HepG2 (cell line): Measurements from ENCODE around the gene ITGB3. TPM values are rescaled to one million over a fixed set of nuclear protein-coding genes. Genes with fewer than 3 reads are reported as not detected.

Source experiments
- ATAC-seq: fragments of 200-7000 bp; cut with Tn5 transposase; 3 replicates; pipeline ENCODE4 v1.9.1; 2020; ENCODE audit warnings: mild to moderate bottlenecking, moderate library complexity
- Bru-seq: library from RNA; stranded (reverse); fragments of 400-500 nt; gene quantifications from one replicate; lab custom pipeline; 2021; lab: Mats Ljungman, UMichigan
- BruChase-seq, 2 experiments: library from RNA; stranded (reverse); fragments of 400-500 nt; gene quantifications; one replicate each; lab custom pipeline; 2021; lab: Mats Ljungman, UMichigan
- BruUV-seq: library from RNA; stranded (reverse); fragments of 400-500 nt; replicated peaks from 2 replicates; lab custom pipeline; 2021; lab: Mats Ljungman, UMichigan
- CTCF ChIA-PET: fragments of 300-600 bp; formaldehyde crosslinking; extraction: SDS; loops from one replicate; lab custom pipeline; 2021; ENCODE audit warnings: low total read pairs, inconsistent platforms, low intra/inter-chr PET ratio; lab: Yijun Ruan, JAX
- POLR2A ChIA-PET: fragments of 350-600 bp; sonication (Branson Sonifier 250); formaldehyde crosslinking; loops from one replicate; lab custom pipeline; 2020; ENCODE audit warnings: antibody characterized with exemption, inconsistent platforms; lab: Yijun Ruan, JAX
- DNase-seq: peaks from one replicate; pipeline ENCODE4 v3.0.0-alpha.2; 2015; ENCODE audit warnings: low spot score
- FAIRE-seq: peaks from 3 replicates; lab custom pipeline; 2011; peaks lifted over from hg19 to GRCh38; lab: Jason Lieb, UNC
- H2AFZ ChIP-seq: one replicate; pipeline ENCODE4 v1.6.1; 2011; ENCODE audit warnings: low read length, inconsistent platforms
- H3K27ac ChIP-seq: fragments of 300-600 bp; 3 replicates; pipeline ENCODE4 v1.8.0; 2011; ENCODE audit warnings: mixed run types, mild to moderate bottlenecking, mixed read lengths, low read length, inconsistent platforms; ENCODE audit not compliant: insufficient read depth; ENCODE audit errors: extremely low read length
- H3K27me3 ChIP-seq, 2 experiments: fragments of 200-600 bp in 1 of 2; 2 replicates in 1 of 2; 3 replicates in 1 of 2; pipeline versions ENCODE4 v1.6.0 to v1.8.0; 2011; ENCODE audit warnings: low read length in 2 of 2, mild to moderate bottlenecking in 2 of 2, moderate library complexity in 2 of 2, inconsistent platforms in 1 of 2; ENCODE audit not compliant: insufficient read depth in 2 of 2, control insufficient read depth in 1 of 2
- H3K36me3 ChIP-seq, 2 experiments: fragments of 200-600 bp in 1 of 2; replicated peaks in 1 of 2; 2 replicates in 1 of 2; 3 replicates in 1 of 2; pipeline versions ENCODE4 v1.5.1 to v1.8.0; 2011; ENCODE audit warnings: low read length in 2 of 2, inconsistent platforms in 1 of 2; ENCODE audit not compliant: insufficient read depth in 2 of 2, control insufficient read depth in 1 of 2
- H3K4me1 ChIP-seq: 2 replicates; pipeline ENCODE4 v1.5.1; 2012; ENCODE audit warnings: low read length, inconsistent platforms; ENCODE audit not compliant: insufficient read depth
- H3K4me2 ChIP-seq: 2 replicates; pipeline ENCODE4 v1.6.0; 2011; ENCODE audit warnings: low read depth, low read length, inconsistent platforms
- H3K4me3 ChIP-seq, 3 experiments: fragments of 200-600 bp in 1 of 3; sonication (generic), shearing (Covaris generic) in 1 of 3; replicated peaks in 1 of 3; 2 replicates each; pipeline ENCODE4 v1.5.1; 2011 to 2016; ENCODE audit warnings: low read length in 3 of 3, inconsistent platforms in 2 of 3, low read depth in 2 of 3, mild to moderate bottlenecking in 2 of 3, control low read depth in 1 of 3, mixed read lengths in 1 of 3; ENCODE audit not compliant: insufficient read depth in 1 of 3
- H3K79me2 ChIP-seq: one replicate; pipeline ENCODE4 v1.6.1; 2011; ENCODE audit warnings: low read length, inconsistent platforms; ENCODE audit not compliant: insufficient read depth
- H3K9ac ChIP-seq: 2 replicates; pipeline ENCODE4 v1.6.0; 2011; ENCODE audit warnings: mild to moderate bottlenecking, low read depth, low read length, inconsistent platforms; ENCODE audit not compliant: insufficient read depth
- H3K9me3 ChIP-seq: 2 replicates; pipeline ENCODE4 v1.5.1; 2012; ENCODE audit warnings: mild to moderate bottlenecking, low read length
- H4K20me1 ChIP-seq: 2 replicates; pipeline ENCODE4 v1.6.0; 2011; ENCODE audit warnings: inconsistent platforms, mild to moderate bottlenecking, low read length, moderate library complexity; ENCODE audit not compliant: insufficient read depth
- ATF7 ChIP-seq, 2 experiments: fragments of 450-650 bp in 1 of 2; sonication (generic) in 1 of 2; formaldehyde crosslinking in 1 of 2; IDR thresholded peaks; 2 replicates each; pipeline versions ENCODE4 v1.4.0 to v1.6.1; 2016 to 2020; ENCODE audit warnings: antibody characterized with exemption in 1 of 2, mild to moderate bottlenecking in 1 of 2, missing genetic modification reagents in 1 of 2
- GABPB1 ChIP-seq: IDR thresholded peaks from 2 replicates; pipeline ENCODE4 v1.6.1; 2016; ENCODE audit warnings: mild to moderate bottlenecking, missing genetic modification reagents, moderate library complexity, missing compliant biosample characterization
- HNF1A ChIP-seq, 2 experiments: sonication (generic) in 1 of 2; formaldehyde crosslinking in 1 of 2; IDR thresholded peaks; 2 replicates each; pipeline versions ENCODE4 v1.4.0 to v1.6.1; 2016 to 2020; ENCODE audit warnings: borderline replicate concordance in 1 of 2, low read depth in 1 of 2, mild to moderate bottlenecking in 1 of 2, missing genetic modification reagents in 1 of 2
- KAT8 ChIP-seq: IDR thresholded peaks from 2 replicates; pipeline ENCODE4 v1.6.1; 2016; ENCODE audit warnings: missing genetic modification reagents, missing compliant biosample characterization
- KDM2A ChIP-seq: sonication (generic); formaldehyde crosslinking; IDR thresholded peaks from 2 replicates; pipeline ENCODE4 v1.4.0; 2020; ENCODE audit warnings: low read depth, missing genetic modification reagents, borderline replicate concordance
- RFXAP ChIP-seq: sonication (generic); formaldehyde crosslinking; IDR thresholded peaks from 2 replicates; pipeline ENCODE4 v1.4.0; 2020; ENCODE audit warnings: missing genetic modification reagents, borderline replicate concordance
- SIX1 ChIP-seq: sonication (generic); formaldehyde crosslinking; IDR thresholded peaks from 2 replicates; pipeline ENCODE4 v1.4.0; 2020; ENCODE audit warnings: missing genetic modification reagents, borderline replicate concordance
- ZFP91 ChIP-seq: sonication (generic); formaldehyde crosslinking; IDR thresholded peaks from 2 replicates; pipeline ENCODE4 v1.9.0; 2022; ENCODE audit warnings: missing genetic modification reagents, mild to moderate bottlenecking, borderline replicate concordance
- ZKSCAN1 ChIP-seq: fragments of 150-350 bp; IDR thresholded peaks from 2 replicates; pipeline ENCODE4 v1.6.1; 2014; ENCODE audit warnings: low read length
- ZNF430 ChIP-seq: sonication (generic); formaldehyde crosslinking; IDR thresholded peaks from 2 replicates; pipeline ENCODE4 v1.9.0; 2021; ENCODE audit warnings: mild to moderate bottlenecking, missing genetic modification reagents
- WGBS: methylation state at CpG from one replicate; pipeline ENCODE4 v1.1.6; 2017; ENCODE audit warnings: low lambda C conversion rate; 5-methylcytosine and 5-hydroxymethylcytosine counted together
- in situ Hi-C: cut with HindIII; loops from 2 replicates; pipeline ENCODE4 v1.10.0; 2017; ENCODE audit warnings: low pct_unique_long_range_greater_than_20kb; ENCODE audit not compliant: extremely low pct_ligation_motif_present
- intact Hi-C: fragments of 100-400 bp; cut with micrococcal nuclease; formaldehyde crosslinking; loops from one replicate; pipeline ENCODE4 v1.10.0; 2022; ENCODE audit not compliant: unreplicated experiment
- long read RNA-seq, 2 experiments: library from RNA in 1 of 2; library from polyadenylated mRNA in 1 of 2; stranded (forward) in 1 of 2; unstranded in 1 of 2; transcript quantifications; one replicate each; pipeline ENCODE4 v2.0.0, GENCODE V29; 2019 to 2022
- polyA minus RNA-seq, 3 experiments: library from RNA; depleted of rRNA, polyadenylated mRNA; stranded (reverse); fragments of >200 nt; gene quantifications; 2 replicates each; pipeline ENCODE4 v1.2.3, GENCODE V29; 2011; ENCODE audit warnings: low replicate concordance in 1 of 3
- polyA plus RNA-seq, 8 experiments: library from polyadenylated mRNA; depleted of rRNA in 3 of 8; stranded (reverse) in 7 of 8; unstranded in 1 of 8; fragments of >200 nt; fragmentation: Illumina TruSeq in 4 of 8; extraction: Trizol in 4 of 8; gene quantifications; 2 replicates each; pipeline versions ENCODE4 v1.2.1 to v1.2.3, GENCODE V29; 2011 to 2016; ENCODE audit warnings: low read depth in 4 of 8, missing spikeins in 1 of 8, mixed read lengths in 1 of 8; ENCODE audit not compliant: insufficient read depth in 1 of 8
- total RNA-seq, 5 experiments: library from RNA; depleted of rRNA; stranded (reverse); fragments of >200 nt; fragmentation: Illumina TruSeq; extraction: Trizol; gene quantifications; 2 replicates each; pipeline ENCODE4 v1.2.3, GENCODE V29; 2016; ENCODE audit warnings: low read depth in 1 of 5

The ITGB3 gene
- 0.15 and 0.31 TPM in 2 replicates for total RNA-seq (2016; rRNA removed; fragmentation: Illumina TruSeq; extraction: Trizol)
- total RNA-seq (2016; cell fraction: cytosol; rRNA removed; fragmentation: Illumina TruSeq; extraction: Trizol; ENCODE audit: low read depth), result not detected in 2 replicates
- total RNA-seq (2016; cell fraction: insoluble cytoplasmic fraction; rRNA removed; fragmentation: Illumina TruSeq; extraction: Trizol), result 0.31 and 0.37 TPM in 2 replicates
- total RNA-seq (2016; cell fraction: membrane; rRNA removed; fragmentation: Illumina TruSeq; extraction: Trizol), result not detected in 2 replicates
- 0.41 and 0.50 TPM in 2 replicates for total RNA-seq (2016; cell fraction: nucleus; rRNA removed; fragmentation: Illumina TruSeq; extraction: Trizol)
- polyA plus RNA-seq (2011; rRNA removed), result 0.09 and 0.10 TPM in 2 replicates
- 0.07 and 0.09 TPM in 2 replicates for polyA plus RNA-seq (2011; cell fraction: cytosol; rRNA removed)
- polyA plus RNA-seq (2011; cell fraction: nucleus; rRNA removed), result 0.14 TPM in 2 replicates
- polyA plus RNA-seq (2012), result not detected in 2 replicates
- not detected in 2 replicates for polyA plus RNA-seq (2016; cell fraction: cytosol; fragmentation: Illumina TruSeq; extraction: Trizol; ENCODE audit: low read depth)
- 0.07 TPM in 1 of 2 replicates, not detected in the other for polyA plus RNA-seq (2016; cell fraction: insoluble cytoplasmic fraction; fragmentation: Illumina TruSeq; extraction: Trizol; ENCODE audit: low read depth)
- polyA plus RNA-seq (2016; cell fraction: membrane; fragmentation: Illumina TruSeq; extraction: Trizol; ENCODE audit: low read depth), result not detected in 2 replicates
- 0.15 TPM in 1 of 2 replicates, not detected in the other for polyA plus RNA-seq (2016; cell fraction: nucleus; fragmentation: Illumina TruSeq; extraction: Trizol; ENCODE audit: insufficient read depth, low read depth)
- polyA minus RNA-seq (2011; rRNA and poly(A)+ RNA removed; ENCODE audit: low replicate concordance), result 0.82 TPM in 1 of 2 replicates, not detected in the other
- polyA minus RNA-seq (2011; cell fraction: cytosol; rRNA and poly(A)+ RNA removed), result not detected in 2 replicates
- 0.12 TPM in 1 of 2 replicates, not detected in the other for polyA minus RNA-seq (2011; cell fraction: nucleus; rRNA and poly(A)+ RNA removed)
- Bru-seq, nascent RNA, result percentile 24 among the genes with signal in this experiment
- percentile 32 among the genes with signal in this experiment for BruChase-seq, experiment 1, labeled RNA remaining after a 6-hour chase
- percentile 27 among the genes with signal in this experiment for BruChase-seq, experiment 2, labeled RNA remaining after a 2-hour chase
- long read RNA-seq, experiment 1, result 0 reads
- long read RNA-seq, experiment 2, result 0 reads

DNA sequence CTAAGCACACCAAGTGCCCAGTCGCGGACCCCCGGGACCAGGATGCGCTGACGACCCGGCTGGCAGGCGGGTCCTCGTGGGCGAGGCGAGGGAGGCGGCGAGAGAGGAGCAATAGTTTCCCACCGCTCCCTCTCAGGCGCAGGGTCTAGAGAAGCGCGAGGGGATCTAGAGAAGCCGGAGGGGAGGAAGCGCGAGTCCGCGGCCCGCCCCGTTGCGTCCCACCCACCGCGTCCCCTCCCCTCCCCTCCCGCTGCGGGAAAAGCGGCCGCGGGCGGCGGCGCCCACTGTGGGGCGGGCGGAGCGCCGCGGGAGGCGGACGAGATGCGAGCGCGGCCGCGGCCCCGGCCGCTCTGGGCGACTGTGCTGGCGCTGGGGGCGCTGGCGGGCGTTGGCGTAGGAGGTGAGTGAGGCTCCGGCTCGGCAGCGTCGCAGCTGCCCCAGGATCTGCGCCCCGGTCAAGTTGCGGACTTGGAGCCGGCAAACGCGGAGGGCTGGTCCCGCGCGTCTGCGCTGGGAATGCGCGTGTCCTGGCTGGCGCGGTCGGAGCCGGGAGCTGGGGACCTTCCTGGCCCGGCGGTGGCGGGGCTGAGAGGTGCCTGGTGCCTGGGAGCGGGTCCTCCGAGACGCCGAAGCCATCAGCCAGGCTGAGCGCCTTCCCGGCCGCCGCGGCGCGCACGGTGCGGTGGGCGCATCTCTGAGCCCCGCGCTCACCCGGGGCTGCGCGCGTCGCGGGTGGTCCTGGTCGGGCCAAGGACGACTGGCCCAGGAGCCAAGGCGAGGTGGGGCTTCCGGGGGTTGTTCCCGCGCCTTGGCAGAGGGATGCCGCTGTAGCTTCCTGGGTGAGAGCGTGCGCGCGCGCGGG is at the start of gene ITGB3:
TSS of gene ITGB3 (plus strand) at position 287 of the 862 bp plus-strand sequence. CDS start at position 322, 35 bp downstream.
- Histone ChIP-seq H3K27ac (peak within 1 kb of the TSS; percentile 19), H3K27me3 (peaks cover 0 to 13% of the 10 kb centered on the region in 2 experiments; a peak in 4 of 5 replicates), H3K36me3 (no peaks in the 10 kb centered on the region), H4K20me1 (no peaks in the 10 kb centered on the region), H2AFZ (peak within 1 kb of the TSS; percentile 35), H3K79me2 (no peaks in the 10 kb centered on the region), H3K4me1 (peaks cover 30% of the 10 kb centered on the region), H3K4me2 (peak within 1 kb of the TSS; percentile 86), H3K9ac (no peak within 1 kb of the TSS), H3K9me3 (no peaks in the 10 kb centered on the region), H3K4me3 (peak within 1 kb of the TSS; percentile 55 to 79 (median 65))
- peak; percentile 37 for DNase-seq
- in situ Hi-C loops, result no loop called here
- ATAC-seq, result peak; percentile 96
- WGBS, result 23% methylated on average over 43 of the region's 112 CpGs
- ChIA-PET CTCF (interaction anchor here (1.4 kb wide), 1 partner anchor 62 kb away, joined by 3 read pairs; no protein-coding TSS in a partner anchor), POLR2A (no interaction called here)
- FAIRE-seq, result no peak
- no TSS peak for BruUV-seq
- intact Hi-C loops, result loop anchor here (2.0 kb wide), 1 partner anchor 41 kb away; no protein-coding TSS in a partner anchor
- no peak for TF ChIP-seq RFXAP (CRISPR knock-in tag)
- no peak for TF ChIP-seq HNF1A (IDR thresholded peaks at IDR 0.05; ENCODE audit: low read depth)
- 0 out of 2 replicates have a peak, but pooled peaks have one; percentile 23 for TF ChIP-seq HNF1A (CRISPR knock-in tag; IDR thresholded peaks at IDR 0.05; ENCODE audit: borderline replicate concordance)
- TF ChIP-seq GABPB1, result peak; percentile 8; the same call in 1 of the 2 replicates
- no peak for TF ChIP-seq KAT8
- no peak for TF ChIP-seq ZKSCAN1
- TF ChIP-seq KDM2A (CRISPR knock-in tag), result peak; percentile 52; the same call in 1 of the 2 replicates
- TF ChIP-seq SIX1, result no peak
- TF ChIP-seq ATF7 (IDR thresholded peaks at IDR 0.05), result no peak
- TF ChIP-seq ATF7 (CRISPR knock-in tag; IDR thresholded peaks at IDR 0.05), result 0 out of 2 replicates have a peak, but pooled peaks have one; percentile 17
- no peak for TF ChIP-seq ZNF430 (CRISPR knock-in tag)
- peak; percentile 74; the same call in 1 of the 2 replicates for TF ChIP-seq ZFP91 (CRISPR knock-in tag)
